ENCODE measurements around the gene TMEM138.
"Not testable (repeated sequence)": the region's sequence is repeated elsewhere in the genome, so short reads cannot be mapped to it uniquely, and the experiment has no call there.

Gene TMEM138

DNA sequence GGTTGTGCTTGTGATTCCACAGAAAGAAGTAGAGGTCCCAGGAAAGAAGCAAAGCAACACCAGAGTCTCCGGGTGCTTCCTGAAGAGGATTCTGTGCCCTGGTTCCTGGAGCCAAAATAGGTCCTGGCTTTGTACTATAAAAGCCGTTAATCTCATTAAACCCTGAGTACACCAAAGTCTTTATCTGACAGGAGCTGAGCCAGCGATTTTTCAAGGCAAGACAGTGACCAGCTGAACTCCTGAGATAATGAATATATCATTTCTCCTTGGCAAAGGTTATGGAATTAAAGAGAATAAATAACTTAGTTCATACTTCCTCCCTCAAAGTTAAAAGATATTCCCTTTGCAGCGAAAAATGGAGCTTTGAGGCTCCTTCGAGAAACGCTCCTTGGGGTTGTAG is 5.2 kb downstream of the TMEM138 start:
- no peak for DNase-seq

DNA sequence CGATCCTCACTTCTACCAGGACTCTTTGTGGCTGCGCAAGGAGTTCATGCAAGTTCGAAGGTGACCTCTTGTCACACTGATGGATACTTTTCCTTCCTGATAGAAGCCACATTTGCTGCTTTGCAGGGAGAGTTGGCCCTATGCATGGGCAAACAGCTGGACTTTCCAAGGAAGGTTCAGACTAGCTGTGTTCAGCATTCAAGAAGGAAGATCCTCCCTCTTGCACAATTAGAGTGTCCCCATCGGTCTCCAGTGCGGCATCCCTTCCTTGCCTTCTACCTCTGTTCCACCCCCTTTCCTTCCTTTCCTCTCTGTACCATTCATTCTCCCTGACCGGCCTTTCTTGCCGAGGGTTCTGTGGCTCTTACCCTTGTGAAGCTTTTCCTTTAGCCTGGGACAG is 6.5 kb downstream of the TMEM138 start:
- no peak for DNase-seq

DNA sequence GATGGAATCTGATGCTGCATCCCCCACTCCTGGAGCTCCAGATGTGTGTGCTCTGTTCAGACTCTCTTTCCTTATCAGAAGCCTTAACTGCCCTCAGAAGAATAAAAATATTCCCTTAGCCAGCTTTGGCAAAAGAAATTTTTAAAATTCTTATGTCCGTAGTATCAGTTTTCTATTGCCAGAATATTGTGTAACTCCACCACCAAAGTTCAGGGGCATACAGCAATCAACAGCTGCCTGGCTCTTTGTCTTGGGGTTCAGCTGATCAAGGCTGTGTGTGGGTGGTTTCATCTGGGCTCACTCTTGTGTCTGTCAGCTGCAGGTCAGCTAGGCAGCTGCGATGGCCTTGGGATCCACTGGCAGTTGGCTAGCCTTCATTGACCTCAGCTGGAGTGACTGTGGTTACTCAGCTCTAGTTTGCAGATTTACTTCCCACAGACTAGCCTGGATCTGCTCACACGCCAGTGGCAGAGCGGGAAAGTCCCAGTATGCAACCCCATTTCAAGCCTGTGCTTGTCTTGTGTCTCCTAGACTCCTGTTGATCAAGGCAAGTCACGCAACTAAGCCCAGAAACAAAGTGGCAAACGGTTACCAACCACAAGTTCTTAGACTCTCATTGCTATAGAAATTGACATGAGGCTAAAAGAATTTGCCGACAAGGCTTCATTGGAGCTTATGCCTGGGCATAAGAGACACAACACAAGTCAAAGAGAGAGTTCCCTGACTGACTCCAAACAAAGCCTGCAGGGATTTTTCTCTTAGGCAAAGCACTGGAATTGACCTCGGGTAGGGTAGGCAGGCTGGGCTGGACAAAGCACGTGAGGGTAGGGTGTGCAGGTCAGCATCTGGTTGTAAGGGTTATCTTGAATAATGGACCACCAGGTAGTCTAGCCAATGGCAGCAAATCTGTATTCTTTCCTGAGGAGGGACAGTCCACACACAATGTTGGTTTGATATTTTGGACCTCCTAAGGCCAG is 7.5 kb downstream of the TMEM138 start:
- no peak for DNase-seq

DNA sequence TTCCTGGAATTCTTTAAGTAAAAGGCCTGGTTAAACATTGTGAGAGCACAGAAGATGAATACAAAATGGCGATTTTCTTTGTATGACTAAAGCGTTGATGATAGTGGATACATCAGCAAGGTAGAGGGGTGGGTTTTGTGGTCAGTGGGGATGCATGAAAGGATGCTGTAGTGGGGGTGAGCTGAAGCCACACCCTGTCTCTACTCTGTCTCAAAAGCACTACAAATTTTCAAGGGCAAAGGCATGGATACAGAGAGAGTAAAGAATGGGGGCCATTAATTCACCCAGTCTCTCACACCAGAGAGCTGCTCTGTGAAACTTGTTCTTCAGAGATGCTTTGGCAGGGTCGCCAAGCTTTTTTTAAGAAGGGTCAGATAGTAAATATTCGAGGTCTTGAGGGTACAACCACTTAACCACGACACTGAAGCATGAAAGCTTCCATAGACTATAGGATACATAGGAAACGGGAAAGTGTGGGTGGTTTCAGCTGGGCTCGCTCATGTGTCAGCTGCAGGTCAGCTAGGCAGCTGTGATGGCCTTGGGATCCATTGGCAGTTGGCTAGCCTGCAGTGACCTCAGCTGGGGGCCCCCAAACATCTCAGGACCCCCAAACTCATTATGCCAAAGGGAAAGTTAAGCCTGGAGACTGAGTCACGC is 8.3 kb downstream of the TMEM138 start:
- no peak for DNase-seq

DNA sequence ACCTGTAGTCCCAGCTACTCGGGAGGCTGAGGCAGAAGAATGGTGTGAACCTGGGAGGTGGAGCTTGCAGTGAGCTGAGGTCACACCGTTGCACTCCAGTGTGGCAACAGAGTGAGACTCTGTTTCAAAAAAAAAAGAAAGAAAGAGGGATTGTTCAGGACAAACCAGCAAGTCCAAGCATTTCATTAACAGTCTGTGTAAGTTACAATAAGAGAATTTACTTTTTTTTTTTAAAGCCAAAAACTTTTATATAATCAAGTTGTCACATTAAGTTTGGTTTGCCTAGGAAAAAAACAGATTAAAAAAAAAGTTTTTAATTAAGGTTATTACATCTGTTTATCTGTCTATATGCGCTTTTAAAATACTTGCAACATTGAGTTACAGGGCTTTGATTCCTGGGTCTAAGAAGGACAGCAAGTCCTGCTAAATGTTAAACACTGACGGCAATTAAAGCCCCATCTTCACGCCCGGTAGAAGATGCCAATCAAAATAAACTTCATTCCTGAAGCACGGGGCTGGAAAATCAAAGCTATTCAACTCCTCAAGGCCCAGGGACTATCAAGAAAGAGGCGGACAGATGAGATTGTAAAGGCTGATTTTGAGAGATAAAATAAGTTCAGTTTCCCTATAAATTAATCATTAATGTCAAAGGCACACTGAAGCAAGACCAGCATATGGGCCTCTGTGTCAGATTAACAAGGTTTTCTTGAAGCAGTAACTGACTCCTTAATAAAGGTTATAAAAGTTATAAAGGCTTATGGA is 10.7 kb downstream of the TMEM138 start:
- no peak for DNase-seq

DNA sequence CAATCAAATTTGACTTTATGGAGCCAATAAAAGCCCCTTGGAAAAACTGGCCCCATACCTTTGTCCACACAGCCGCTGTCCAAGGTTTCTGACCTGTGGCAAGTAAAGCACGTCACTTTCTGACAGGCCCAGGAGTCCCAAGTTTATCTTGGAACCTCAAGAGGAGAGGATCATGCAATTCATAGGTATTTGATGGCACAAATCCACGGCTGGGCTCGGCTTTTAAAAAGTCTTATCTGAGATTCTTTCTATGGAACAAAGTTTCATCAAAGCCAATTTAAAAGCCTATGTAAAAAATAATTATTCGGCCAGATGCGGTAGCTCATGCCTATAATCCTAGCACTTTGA is 13.6 kb downstream of the TMEM138 start:
- DNase-seq: no peak

DNA sequence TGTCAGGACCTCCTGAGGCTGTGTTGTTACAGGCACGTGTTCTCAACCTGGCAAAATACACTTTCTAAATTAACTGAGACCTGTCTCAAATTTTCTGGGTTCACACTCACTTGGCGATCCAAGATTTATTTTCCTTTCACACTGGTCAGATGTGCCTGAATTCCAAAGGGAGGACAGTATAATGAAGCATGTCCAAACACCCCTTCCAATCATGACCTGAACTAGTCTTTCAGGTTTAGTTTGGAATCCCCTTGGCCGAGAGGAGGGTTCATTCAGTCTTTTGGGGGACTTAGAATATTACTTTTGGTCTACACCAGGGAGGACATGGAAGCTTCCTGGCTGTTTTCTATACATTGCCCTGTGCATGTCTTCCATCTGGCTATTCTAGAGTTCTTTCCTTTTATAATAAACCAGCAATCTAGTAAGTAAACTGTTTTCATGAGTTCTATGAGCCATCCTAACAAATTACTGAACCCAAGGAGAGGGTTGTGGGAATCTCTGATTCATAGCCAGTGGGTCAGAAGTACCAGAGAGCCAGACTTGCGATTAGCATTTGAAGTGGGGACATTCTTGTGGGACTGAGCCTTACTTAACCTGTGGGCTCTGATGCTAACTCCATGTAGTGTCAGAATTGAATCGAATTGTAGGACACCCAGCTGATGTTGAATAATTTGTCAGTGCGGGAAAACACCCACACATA is 15.4 kb downstream of the TMEM138 start:
- DNase-seq: no peak

DNA sequence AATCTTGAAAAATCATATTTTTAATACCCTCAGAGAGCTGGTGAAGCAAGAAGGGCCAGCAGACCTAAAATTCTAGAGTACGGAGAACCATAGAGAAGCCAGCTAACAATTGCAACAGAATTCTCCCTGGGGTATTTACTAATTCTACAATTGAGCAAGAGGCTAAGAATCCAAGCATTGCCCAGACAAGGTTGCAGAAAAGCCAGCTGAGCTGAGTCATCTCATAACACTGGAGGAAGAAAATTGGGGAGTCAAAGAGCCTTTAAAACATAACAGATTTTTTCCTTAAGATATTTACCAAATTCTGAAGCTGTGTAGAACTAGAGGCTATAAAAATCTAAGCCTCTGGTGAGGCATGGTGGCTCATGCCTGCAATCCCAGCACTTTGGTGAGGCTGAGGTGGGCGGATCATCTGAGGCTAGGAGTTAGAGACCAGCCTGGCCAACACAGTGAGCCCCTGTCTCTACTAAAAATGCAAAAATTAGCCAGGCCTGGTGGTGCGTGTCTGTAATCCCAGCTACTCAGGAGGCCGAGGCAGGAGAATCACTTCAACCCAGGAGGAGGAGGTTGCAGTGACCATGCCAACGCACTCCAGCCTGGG is 16.6 kb downstream of the TMEM138 start:
- DNase-seq: no peak

DNA sequence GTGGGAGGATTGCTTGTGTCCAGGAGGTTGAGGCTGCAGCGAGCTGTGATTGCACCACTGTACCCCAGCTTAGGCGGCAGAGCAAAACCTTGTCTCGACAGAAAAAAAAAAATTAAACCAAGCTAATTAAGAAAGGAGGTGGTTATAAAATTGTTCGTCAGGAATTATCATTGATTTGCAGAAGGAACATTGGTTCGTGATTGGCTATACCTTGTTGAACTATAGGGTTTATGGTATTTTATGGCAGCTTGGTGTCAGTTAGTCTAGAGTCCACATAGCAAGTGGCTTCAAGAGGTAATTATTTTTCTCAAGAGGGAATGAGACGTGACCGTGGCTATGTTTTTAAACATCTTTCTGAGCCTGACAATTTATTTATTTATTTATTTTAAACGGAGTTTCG is 18.7 kb downstream of the TMEM138 start:
- DNase-seq: no peak

DNA sequence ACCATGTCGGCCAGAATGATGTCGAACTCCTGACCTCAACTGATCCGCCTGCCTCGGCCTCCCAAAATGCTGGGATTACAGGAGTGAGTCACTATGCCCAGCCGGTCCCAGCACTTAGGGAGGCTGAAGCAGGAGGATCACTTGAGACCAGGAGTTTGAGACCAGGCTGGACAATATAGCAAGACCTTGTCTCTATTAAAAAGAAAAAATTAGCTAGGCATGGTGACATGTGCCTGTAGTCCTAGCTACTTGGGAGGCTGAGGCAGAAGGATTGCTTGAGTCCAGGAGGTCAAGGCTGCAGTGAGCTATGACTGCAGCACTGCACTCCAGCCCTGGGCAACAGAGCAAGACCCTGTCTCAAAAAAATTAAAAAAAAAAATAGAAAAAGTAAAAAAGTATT is 21.7 kb downstream of the TMEM138 start:
- not testable (repeated sequence) for DNase-seq

DNA sequence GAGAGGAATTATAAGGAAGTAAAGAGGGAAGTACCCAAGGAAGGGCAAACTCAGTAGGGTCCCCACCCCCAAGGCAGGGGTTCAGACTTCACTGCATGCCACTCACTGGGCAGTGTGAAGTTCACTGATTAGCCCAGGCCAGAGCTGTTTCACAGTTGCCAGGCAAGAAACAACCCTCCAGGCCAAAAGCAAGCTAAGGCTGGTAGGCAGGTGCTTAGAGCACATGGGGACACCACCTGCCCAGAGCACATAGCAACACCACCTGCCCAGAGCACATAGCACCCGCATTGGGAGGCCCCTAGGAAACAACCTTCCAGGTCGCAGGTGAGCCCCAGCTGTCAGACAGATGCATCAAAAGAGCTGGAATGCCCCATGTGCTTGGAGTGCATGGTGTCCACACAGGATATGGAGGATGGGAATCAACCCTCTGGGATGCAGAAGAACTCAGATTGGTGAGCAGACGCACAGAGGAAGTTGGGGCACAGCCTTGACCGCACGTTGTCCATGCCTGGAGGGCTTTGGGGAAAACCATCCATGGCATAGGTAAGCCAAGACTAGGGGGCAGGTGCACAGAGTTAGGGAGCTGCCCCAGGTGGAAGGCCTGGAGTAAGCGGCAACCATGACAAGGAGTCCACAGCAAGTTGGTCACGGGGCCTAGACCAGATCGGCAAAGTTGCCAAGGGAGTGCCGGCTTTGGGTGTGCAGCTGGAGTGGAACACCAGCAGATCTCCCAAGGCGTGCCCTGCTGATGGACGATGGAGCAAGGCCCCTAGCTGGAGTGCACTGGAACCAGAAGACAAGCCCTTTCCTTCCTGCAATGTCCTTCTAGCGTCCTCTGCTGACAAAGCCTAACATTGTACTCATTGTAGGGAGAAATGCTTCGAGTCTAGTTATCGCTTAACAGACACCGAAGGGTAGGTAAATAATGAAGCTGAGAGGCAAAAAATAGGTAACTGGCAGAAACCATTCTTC is 22.4 kb downstream of the TMEM138 start:
- no peak for DNase-seq

DNA sequence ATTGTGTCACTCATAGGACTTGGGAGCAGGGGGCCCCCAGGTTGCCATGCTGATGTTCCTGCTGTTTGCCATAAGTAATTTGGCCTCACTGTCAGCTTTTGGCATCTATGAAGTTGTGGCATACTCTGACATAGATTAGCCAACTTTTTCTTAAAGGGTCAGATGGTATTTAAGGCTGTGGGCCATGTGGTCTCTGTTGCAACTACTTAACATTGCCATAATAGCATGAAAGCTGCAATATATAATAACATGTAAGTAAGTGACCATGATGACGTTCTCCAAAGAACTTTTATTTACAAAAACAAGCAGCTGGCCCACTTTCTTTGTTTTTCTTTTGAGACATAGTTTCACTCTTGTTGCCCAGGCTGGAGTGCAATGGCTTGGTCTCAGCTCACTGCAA is 28.0 kb downstream of the TMEM138 start:
- no peak for DNase-seq

DNA sequence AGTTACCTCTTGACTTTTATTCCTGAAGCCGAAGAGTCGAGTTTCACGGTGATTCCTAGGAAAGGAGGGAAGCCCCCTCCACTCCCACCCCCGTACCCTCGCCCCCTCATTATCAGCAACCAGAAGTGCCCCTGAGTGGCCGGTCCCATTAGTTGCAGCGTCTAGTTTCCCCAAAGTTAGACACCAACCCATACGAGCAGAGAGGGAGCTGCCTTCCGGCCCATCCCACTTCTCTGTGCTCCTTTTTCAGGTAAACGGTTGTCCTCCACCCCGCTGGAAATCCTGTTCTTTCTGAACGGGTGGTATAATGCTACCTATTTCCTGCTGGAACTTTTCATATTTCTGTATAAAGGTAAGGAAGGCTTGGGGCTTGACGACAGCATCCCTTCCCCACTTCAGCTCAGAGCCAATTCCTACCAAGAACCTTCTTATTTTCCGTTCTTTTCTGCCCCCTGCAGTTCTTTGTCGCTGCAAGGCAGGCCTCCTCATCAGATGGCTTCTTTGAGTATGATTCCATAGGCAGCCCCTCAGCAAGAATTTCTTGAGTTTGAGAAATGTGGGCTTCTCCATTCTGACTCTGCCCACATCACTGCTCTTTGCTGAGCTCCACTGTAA is 30.9 kb downstream of the TMEM138 start:
- DNase-seq: peak in 1 of 2 donors; percentile 16

DNA sequence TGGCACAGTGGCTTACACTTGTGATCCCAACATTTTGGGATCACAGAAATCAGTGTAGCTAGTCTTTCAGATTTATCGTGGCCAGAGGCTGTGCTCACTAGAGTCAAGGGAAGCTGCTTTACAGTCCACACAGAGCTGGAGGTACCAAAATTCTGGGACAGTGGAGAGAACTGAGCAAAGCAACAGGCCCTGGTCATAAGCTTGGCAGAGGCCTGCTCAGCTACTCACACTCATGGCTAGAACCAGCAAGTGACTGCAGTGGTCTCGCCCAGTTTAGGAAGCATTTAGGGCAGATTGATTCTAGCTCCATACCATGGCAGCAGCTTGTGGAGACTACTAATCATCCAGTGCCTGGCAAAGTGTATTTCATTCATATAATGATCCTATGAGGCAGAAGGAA is 39.0 kb downstream of the TMEM138 start:
- no peak for DNase-seq

DNA sequence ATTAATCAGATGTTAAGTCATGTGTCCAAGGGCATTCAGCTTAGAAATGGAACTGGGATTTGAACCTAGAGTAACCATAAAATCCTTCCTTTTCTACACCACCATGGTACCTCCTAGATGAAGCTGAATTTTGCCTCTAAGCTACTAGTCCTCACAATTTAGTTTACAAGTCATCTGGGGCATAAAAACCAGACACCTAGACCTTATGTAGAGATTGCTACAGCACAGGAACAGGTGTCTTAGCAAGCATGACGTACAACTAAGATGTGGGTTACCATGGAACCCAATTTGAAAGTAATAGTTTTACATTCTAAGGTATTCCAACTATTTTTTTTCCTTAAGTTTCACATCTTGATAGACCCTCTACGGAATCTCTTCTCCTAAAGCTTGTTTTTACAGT is 39.4 kb downstream of the TMEM138 start:
- no peak for DNase-seq

DNA sequence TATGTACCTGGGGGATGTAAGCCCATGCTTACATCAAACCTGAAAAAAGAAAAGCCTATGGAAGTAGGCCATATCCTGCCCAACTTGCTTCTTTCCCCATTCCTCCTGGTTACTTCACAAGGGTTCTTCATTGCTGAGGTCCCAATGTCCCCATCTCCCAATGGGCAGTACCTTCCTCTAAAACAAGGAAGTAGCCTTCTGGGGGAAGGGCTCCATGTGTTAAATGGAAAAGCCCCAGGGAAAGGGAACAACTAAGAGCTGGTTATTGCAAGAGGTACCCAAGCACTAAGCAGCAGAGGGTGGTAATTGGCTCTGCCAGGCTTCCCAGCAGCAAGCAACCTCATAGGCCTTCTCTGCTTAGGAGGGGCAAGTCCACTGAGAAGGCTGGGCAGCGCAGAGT is 41.5 kb downstream of the TMEM138 start:
- DNase-seq: no peak

DNA sequence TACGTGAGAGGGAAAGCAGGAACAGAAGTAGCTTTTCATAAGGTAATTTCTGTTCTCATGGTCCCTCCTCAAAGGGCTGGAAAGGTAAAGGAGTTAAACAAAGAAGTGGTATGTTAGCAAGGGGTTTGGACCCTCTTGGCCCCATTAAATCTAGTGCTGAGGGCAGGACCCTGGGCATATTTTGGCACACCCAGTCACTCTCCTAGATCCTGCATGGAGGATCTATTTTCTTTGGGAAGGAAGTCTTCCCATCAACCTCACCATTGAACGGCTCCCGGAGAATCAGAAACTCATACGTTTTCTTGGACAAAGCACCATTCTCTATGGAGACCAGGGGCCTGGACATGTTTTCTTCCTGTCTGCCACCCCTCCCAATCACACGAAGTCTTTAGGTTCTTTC is 41.9 kb downstream of the TMEM138 start:
- DNase-seq: no peak

DNA sequence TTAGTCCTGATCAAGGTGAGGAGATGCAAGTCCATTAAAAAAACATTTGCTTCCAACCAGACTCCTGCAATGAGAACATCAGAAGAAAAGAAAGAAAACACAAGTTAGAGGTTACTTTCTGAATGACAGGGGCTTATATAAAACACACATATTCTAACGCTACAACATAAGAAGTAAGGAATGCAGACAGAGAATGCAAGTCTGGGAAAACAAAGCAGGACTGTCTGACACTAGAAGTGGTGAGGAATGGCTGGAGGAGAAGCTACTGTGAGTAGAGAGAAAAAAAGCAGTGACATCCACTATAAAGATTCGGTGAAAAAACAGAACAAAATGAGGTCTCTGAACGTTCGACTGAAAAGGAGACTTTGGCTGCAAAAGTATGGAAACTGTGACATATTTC is 42.5 kb downstream of the TMEM138 start:
- DNase-seq: no peak

DNA sequence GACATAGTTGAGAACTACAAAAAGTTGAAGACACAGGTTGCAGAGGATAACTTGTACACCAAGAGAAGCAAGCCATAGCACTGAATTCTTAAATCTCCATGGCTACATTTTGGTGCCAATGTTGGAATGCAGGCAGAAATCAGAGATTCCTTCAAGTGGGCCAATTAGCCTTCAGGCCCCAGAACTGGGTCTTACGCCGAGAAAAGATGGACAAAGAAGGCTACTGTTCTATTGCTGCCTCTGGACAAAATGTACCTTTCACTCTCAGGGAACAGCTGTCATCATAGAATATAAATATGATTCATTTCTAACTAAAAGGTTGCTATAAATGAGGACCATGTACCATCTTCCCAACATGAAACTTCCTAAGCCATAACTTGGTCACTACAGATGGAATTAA is 43.9 kb downstream of the TMEM138 start:
- no peak for DNase-seq

DNA sequence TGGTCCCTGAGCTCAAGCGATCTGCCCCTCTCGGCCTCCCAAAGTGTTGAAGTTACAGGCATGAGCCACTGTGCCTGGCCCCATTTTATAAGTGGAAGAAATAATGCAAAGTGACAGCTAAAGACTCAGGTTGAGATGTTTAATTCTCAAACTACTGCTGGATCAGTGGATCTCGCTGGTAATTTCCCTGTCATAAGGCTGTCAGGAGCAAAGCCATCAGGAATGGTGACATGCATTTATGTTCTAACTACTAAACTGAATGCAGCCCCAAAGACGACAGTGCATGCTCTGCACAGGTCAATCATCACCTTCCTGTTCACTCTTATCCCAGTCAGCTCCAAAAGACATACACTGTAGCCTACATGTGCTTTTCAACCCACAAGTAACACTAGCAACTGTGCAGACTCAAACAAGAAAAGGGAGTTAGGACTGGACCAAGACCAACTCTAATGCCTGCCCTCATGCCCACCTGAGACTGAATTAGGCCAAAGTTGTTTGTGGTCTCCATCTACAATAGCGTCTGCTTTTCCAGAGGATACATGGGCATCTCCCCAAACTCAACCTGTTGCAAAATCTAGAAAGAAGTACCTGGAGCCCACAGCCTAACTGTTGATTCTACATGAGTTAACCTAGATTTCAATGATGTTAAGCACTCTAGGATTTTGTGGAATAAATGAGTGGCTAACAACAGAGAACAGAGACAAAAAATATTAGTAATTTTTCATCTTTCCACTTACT is 45.0 kb downstream of the TMEM138 start:
- no peak for DNase-seq
